ENCODE data around the gene ACKR3.

DNA sequence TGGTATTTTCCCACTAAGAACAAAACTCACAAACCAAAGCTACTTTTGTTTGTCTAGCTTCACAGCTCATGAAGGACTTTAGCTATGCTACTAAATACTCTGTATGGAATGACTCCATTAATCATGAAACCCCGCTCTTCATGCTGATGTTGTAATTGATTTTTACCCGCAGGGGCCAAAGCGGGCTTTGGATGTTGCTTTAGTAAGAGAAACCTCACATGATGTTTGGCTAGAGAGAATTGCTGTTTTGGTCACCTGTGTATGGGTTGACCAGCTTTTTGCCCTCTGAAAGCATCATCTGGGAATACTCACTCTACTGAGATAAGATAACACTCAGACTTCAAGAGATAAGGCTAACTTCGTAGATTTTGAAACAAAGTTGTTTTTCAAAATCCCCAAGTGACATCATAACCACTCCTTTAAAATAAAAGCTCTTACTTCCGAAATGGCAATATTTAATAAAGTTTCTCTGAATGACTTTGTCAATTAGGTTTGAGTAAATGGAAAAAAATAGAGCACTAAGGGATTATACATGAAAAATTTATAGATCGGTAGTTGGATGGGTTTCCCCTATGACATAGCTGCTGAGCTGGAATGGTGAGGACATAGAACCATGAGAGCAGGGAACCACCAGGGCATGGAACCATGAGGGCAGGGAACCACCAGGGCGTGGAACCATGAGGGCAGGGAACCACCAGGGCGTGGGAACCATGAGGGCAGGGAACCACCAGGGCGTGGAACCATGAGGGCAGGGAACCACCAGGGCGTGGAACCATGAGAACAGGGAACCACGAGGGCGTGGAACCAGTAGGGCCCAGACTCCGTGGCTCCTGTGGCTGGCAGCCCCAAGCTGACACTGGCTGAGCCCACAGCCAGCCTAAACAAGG lies 31.9 kb downstream of the ACKR3 start:
- TF ChIP-seq ETS1 (IDR thresholded peaks at IDR 0.05) (no peak), ZNF114 (CRISPR knock-in tag; IDR thresholded peaks at IDR 0.05) (no peak)
- TF ChIP-seq, protein P1, sequence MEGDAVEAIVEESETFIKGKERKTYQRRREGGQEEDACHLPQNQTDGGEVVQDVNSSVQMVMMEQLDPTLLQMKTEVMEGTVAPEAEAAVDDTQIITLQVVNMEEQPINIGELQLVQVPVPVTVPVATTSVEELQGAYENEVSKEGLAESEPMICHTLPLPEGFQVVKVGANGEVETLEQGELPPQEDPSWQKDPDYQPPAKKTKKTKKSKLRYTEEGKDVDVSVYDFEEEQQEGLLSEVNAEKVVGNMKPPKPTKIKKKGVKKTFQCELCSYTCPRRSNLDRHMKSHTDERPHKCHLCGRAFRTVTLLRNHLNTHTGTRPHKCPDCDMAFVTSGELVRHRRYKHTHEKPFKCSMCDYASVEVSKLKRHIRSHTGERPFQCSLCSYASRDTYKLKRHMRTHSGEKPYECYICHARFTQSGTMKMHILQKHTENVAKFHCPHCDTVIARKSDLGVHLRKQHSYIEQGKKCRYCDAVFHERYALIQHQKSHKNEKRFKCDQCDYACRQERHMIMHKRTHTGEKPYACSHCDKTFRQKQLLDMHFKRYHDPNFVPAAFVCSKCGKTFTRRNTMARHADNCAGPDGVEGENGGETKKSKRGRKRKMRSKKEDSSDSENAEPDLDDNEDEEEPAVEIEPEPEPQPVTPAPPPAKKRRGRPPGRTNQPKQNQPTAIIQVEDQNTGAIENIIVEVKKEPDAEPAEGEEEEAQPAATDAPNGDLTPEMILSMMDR (conservative IDR thresholded peaks at IDR 0.05; ENCODE audit: low read depth in 2 of 2): no peak

Data from GM23338 (cell line).